ENCODE data around the gene CAPN15. TPM values are rescaled to one million over a fixed set of nuclear protein-coding genes. Genes with fewer than 3 reads are reported as not detected.

CAPN15 gene
- total RNA-seq, 2 experiments from 2014 or later = 76.4 to 81.2 TPM

DNA sequence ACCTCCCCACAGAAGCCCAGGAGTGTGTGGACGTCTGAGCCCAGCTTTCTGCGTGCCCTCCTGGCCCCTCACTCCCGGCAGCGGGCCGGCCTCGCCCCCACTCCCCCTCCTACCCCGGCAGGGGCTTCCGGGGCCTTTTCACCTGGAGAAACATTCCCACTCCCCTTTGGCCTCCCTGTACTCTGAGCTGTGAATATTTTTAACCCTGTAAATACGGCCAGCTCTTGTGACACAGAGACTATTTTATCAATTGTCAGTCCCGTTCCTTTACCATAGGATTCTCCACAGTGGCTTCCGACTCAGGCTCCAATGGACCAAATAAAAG is 26.7 kb downstream of the CAPN15 start:
- DNase-seq (no peak), ATAC-seq (no peak)
- POLR2A ChIA-PET = no interaction called here
- H3K4me1 Mint-ChIP-seq (ENCODE audit: low read depth) = no peaks in the 10 kb centered on the region
- H3K27me3 Mint-ChIP-seq = peaks cover 3% of the 10 kb centered on the region
- H3K9me3 Mint-ChIP-seq = no peaks in the 10 kb centered on the region
- TF ChIP-seq, protein P1, sequence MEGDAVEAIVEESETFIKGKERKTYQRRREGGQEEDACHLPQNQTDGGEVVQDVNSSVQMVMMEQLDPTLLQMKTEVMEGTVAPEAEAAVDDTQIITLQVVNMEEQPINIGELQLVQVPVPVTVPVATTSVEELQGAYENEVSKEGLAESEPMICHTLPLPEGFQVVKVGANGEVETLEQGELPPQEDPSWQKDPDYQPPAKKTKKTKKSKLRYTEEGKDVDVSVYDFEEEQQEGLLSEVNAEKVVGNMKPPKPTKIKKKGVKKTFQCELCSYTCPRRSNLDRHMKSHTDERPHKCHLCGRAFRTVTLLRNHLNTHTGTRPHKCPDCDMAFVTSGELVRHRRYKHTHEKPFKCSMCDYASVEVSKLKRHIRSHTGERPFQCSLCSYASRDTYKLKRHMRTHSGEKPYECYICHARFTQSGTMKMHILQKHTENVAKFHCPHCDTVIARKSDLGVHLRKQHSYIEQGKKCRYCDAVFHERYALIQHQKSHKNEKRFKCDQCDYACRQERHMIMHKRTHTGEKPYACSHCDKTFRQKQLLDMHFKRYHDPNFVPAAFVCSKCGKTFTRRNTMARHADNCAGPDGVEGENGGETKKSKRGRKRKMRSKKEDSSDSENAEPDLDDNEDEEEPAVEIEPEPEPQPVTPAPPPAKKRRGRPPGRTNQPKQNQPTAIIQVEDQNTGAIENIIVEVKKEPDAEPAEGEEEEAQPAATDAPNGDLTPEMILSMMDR (IDR thresholded peaks at IDR 0.05) = no peak
- intact Hi-C loops (cut with micrococcal nuclease) = no loop called here
- H3K4me3 Mint-ChIP-seq = no peak overlapping the region
- CTCF ChIA-PET = no interaction called here
- H3K36me3 Mint-ChIP-seq (ENCODE audit: low read depth) = no peaks in the 10 kb centered on the region
- no peak overlapping the region for H3K27ac Mint-ChIP-seq

DNA sequence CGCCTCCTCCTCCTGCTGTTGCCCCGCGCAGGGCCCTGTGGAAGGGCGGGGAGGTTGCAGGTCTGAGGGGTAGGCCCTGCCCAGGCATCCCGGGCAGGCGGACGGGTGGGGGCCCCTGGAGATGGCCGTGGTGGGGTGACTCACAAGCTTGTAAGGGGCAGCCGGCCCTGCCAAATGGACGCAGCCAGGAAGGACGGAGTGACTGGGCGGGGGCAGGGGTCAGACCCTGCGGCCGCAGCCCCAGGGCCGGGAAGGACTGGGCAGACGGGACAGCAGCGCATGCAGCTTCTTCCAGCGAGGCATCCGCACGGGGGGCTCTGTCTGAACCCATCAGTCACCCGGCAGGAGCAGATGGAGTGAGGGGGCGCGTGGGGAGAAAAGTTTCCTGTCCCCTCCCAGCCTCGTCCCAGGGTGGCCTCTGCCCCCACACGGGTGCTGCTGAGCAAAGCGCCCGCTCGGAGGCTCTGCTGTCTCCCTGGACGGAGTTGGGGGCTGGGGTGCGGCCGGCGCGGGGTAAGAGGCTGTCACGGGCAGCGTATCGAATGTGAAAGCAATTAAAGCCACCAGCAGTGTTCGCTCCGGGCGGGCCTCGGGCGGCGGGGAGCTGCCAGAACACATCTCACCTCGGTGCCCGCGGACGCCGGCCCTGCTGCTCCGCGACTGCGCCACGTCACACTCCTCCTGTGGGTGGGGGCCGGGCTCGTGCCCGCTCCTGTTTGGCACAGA is 27.3 kb downstream of the CAPN15 start:
- DNase-seq (no peak), ATAC-seq (no peak)
- POLR2A ChIA-PET = no interaction called here
- Mint-ChIP-seq H3K4me1 (ENCODE audit: low read depth) (no peaks in the 10 kb centered on the region), H3K9me3 (no peaks in the 10 kb centered on the region), H3K27me3 (peaks cover 6% of the 10 kb centered on the region), H3K27ac (no peak overlapping the region), H3K4me3 (no peak overlapping the region), H3K36me3 (ENCODE audit: low read depth) (no peaks in the 10 kb centered on the region)
- TF ChIP-seq, protein P1 (IDR thresholded peaks at IDR 0.05) = no peak
- intact Hi-C loops (cut with micrococcal nuclease) = no loop called here
- CTCF ChIA-PET = no interaction called here

DNA sequence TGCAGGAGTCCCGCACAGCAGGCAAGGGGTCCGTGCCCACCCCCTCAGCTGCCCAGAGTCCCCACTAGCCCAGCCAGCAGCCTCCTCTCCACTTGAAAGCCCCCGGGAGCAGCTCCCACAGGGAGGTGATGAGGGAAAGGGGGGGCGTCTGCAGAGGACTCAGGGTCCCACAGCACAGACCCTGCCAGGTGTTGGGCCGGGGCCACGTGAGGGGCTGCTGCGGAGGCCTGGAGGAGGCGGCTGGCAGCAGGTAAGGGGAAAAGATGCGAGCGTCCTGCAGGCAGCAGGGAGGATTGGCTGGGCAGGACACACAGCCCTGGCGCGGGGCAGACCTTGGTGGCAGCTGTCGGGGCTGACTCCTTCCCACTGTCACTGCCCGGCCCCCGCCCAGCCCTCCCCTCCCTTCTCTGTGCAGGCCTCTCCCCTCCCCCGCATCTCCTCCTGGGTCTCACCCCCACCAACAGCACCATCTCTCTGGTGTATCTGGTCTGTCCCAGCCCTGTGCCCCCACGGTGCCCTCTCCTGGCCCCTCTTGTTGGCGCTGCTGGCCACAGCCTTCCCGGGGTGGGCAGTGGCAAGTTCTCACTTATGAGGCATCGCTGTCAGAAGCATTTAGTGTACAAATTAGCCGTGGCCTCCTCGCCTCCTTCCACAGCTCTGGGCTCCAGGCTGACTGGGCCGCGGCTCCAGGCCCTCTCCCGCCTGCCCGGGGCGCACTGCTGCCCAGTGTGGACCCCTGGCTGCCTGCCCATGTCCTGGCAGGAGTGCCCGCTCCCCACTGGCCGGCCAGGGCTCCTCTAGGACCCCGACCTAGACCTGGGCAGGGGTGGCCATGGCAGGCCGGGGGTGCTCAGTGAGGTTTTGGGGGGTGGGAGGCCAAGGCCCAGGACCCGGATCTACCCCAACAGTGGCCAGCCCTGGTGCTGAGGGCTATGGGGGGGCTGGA is 28.3 kb downstream of the CAPN15 start:
- H3K9me3 Mint-ChIP-seq = no peaks in the 10 kb centered on the region
- ATAC-seq = no peak
- H3K4me3 Mint-ChIP-seq = no peak overlapping the region
- no peak for DNase-seq
- ChIA-PET CTCF (no interaction called here), POLR2A (no interaction called here)
- no peaks in the 10 kb centered on the region for H3K4me1 Mint-ChIP-seq (ENCODE audit: low read depth)
- H3K27me3 Mint-ChIP-seq = peaks cover 6% of the 10 kb centered on the region
- H3K27ac Mint-ChIP-seq = no peak overlapping the region
- H3K36me3 Mint-ChIP-seq (ENCODE audit: low read depth) = no peaks in the 10 kb centered on the region
- TF ChIP-seq, protein P1 (IDR thresholded peaks at IDR 0.05) = no peak
- intact Hi-C loops (cut with micrococcal nuclease) = no loop called here

DNA sequence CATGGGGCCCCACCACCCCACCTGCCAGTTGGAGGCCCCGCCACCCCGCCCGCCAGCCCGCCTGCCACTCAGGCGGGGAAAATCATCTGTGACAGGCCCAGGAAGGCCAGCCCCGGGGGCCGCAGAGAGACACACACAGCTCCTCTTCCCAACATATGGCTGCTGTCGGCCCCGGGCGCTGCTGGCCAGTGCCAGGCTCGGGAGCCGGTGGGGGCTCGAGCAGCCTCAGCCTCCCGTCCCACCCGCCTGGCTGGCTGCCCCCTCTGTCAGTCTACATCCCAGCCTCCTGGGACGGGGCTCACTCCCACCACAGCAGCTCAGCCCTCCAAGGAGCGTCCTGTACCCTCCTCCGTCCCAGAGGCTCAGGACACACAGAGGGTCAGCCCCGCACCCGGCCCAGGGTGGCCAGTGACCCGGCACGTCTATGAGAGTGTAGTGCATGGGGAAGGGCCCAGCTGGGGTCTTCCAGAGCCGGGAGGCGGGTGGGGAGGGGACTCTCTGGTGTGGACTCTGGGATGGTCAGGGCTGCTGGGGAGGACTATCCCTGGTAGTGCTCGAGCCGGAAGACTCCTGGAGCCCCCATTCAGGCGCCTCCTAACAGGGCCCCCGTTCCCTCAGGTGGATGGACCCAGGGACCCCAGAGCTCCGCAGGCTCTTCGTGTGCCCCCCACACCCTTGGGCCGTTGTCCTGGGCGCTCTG is 29.1 kb downstream of the CAPN15 start:
- ChIA-PET POLR2A (no interaction called here), CTCF (no interaction called here)
- H3K27ac Mint-ChIP-seq = no peak overlapping the region
- H3K4me3 Mint-ChIP-seq = no peak overlapping the region
- H3K9me3 Mint-ChIP-seq = no peaks in the 10 kb centered on the region
- ATAC-seq = no peak
- no peak for DNase-seq
- peaks cover 6% of the 10 kb centered on the region for H3K27me3 Mint-ChIP-seq
- no peaks in the 10 kb centered on the region for H3K36me3 Mint-ChIP-seq (ENCODE audit: low read depth)
- intact Hi-C loops (cut with micrococcal nuclease) = no loop called here
- no peaks in the 10 kb centered on the region for H3K4me1 Mint-ChIP-seq (ENCODE audit: low read depth)
- TF ChIP-seq, protein P1 (IDR thresholded peaks at IDR 0.05) = no peak
